22Rv1 (cell line): ENCODE data around the gene PHACTR4.
A peak's percentile ranks its signal among the peaks of the same experiment; 100 is the strongest.
"Not testable (repeated sequence)": the region's sequence is repeated elsewhere in the genome, so short reads cannot be mapped to it uniquely, and the experiment has no call there.

Source experiments
- H3K27ac ChIP-seq: fragments of 450-650 bp; 2 replicates; pipeline ENCODE4 v1.5.1; 2017
- ZFX ChIP-seq: fragments of 450-650 bp; IDR thresholded peaks from 2 replicates; pipeline ENCODE4 v1.6.1; 2017; ENCODE audit warnings: antibody characterized with exemption, borderline replicate concordance
- TF ChIP-seq, protein P1 (sequence below): fragments of 450-650 bp; IDR thresholded peaks from 2 replicates; pipeline ENCODE4 v1.5.1; 2017; ENCODE audit warnings: mild to moderate bottlenecking

Gene PHACTR4

DNA sequence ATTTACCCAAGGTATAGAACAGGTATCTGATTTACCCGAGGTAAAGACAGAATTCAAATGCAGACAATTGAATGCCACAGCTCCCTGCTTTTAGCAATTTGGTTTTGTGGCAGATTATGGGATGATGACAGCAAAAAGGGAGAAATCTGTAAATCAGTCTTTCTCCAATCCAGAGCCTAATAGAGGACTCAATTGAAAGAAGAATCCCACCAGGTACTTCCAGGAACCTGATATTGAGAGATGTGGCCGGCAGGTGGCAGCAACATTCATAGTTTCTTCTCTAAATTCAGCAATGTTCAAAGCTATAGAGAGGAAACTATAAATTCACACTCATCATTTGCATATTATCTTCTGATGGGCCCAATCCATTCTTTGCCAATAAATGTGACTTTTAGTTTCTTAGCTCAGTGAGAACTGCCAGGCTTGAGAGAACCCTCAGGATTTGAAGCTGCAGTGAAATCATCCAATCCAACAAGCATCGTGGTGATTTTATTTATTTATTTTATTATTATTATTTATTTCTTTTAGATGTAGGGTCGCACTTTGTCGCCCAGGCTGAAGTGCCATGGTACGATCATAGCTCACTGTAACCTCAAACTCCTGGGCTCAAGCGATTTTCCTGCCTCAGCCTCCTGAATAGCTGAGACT is 9.8 kb upstream of the PHACTR4 start:
- H3K27ac ChIP-seq, result no peak overlapping the region
- TF ChIP-seq, protein P1, sequence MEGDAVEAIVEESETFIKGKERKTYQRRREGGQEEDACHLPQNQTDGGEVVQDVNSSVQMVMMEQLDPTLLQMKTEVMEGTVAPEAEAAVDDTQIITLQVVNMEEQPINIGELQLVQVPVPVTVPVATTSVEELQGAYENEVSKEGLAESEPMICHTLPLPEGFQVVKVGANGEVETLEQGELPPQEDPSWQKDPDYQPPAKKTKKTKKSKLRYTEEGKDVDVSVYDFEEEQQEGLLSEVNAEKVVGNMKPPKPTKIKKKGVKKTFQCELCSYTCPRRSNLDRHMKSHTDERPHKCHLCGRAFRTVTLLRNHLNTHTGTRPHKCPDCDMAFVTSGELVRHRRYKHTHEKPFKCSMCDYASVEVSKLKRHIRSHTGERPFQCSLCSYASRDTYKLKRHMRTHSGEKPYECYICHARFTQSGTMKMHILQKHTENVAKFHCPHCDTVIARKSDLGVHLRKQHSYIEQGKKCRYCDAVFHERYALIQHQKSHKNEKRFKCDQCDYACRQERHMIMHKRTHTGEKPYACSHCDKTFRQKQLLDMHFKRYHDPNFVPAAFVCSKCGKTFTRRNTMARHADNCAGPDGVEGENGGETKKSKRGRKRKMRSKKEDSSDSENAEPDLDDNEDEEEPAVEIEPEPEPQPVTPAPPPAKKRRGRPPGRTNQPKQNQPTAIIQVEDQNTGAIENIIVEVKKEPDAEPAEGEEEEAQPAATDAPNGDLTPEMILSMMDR, result peak; percentile 79
- TF ChIP-seq ZFX, result no peak

DNA sequence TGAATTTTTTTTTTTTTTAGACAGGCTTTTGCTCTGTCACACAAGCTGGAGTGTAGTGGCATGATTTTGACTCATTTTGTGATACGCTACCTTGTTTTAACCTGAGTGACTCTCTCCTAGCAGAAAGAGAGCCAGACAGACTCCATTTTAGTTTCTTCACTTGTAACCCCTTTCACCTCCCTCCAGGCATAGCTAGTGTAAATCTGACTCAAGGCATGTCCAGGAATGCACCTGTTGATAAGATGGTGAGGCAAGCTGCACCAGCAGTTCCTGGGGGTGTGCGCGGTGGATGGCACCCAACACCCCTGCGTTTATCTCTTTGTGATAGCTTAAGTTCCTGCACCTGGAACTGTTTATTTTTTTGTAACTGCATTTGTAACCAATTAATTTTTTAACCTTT is 4.7 kb upstream of the PHACTR4 start:
- TF ChIP-seq, protein P1, result no peak
- TF ChIP-seq ZFX, result no peak
- no peak overlapping the region for H3K27ac ChIP-seq

GRCh38 chr1:28365864-28366263 is 3.7 kb upstream of the PHACTR4 start:
- TF ChIP-seq, protein P1, result no peak
- TF ChIP-seq ZFX, result no peak
- peak overlapping the region; percentile 37; the same call in 1 of the 2 replicates for H3K27ac ChIP-seq

DNA sequence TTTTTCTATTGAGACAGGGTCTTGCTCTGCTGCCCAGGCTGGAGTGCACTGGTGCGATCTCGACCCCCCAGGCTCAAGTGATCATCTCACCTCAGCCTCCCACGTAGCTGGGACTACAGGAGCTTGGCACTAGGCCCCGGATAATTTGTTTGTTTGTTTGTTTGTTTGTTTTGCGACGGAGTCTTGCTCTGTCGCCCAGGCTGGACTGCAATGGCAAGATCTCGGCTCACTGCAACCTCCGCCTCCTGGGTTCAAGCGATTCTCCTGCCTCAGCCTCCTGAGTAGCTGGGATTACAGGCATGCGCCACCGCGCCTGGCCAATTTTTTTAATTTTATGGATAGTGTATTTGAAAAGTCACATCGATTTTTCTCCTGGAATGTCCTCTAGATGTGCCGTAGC is 932 bp upstream of the PHACTR4 start:
- H3K27ac ChIP-seq, result peak overlapping the region; percentile 91

GRCh38 chr1:28370239-28371009 is 884 bp downstream of the PHACTR4 start:
- H3K27ac ChIP-seq, result peak overlapping the region; percentile 91
- TF ChIP-seq ZFX, result no peak
- TF ChIP-seq, protein P1, result 0 out of 2 replicates have a peak, but pooled peaks have one; percentile 9

- TF ChIP-seq, protein P1, result no peak
- no peak for TF ChIP-seq ZFX
Observed at GRCh38 chr1:28371010-28371377, 1.5 kb downstream of the PHACTR4 start.

GRCh38 chr1:28373450-28373849 is 3.9 kb downstream of the PHACTR4 start:
- not testable (repeated sequence) for H3K27ac ChIP-seq

More at GRCh38 chr1:28371010-28371377, 1.5 kb downstream of the PHACTR4 start:
- peak overlapping the region; percentile 91 for H3K27ac ChIP-seq

DNA sequence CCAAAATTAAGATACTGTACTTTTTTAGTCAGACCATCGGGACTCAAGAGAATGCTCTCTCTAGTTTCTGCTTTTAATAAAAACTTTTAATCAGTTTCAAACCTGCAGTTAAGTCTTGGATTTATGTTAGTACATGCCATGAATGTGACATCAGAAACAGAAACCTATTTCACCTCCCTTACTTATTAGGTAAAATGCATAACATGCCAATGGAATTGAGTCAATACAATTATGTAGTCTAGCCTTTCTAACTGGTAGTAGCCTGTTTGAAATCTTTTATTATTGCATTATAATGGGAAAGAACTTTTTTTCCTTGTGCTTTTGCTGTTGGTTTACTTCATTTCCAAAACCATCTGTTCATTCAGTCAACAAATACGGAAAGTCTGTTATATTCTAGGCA is 4.8 kb downstream of the PHACTR4 start:
- no peak for TF ChIP-seq ZFX
- peak overlapping the region; percentile 7; the same call in 1 of the 2 replicates for H3K27ac ChIP-seq

DNA sequence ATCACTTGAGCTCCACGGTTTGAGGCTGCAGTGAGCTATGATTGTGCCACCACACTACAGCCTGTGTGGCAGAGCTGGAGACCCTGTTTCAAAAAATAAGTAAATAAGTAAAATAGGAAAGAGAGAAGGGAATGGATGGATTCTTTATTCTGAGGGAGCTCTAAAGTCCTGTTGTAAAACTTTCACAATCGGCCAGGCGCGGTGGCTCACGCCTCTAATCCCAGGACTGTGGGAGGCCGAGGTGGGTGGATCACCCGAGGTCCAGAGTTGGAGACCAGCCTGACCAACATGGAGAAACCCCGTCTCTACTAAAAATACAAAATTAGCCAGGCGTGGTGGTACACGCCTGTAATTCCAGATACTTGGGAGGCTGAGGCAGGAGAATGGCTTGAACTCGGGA is 6.1 kb downstream of the PHACTR4 start:
- H3K27ac ChIP-seq, result not testable (repeated sequence)

GRCh38 chr1:28376195-28376594 is 6.7 kb downstream of the PHACTR4 start:
- H3K27ac ChIP-seq, result not testable (repeated sequence)
